MM.1S (cell line): ENCODE data around the gene C17orf67.

Experiments used
- DNase-seq: peaks from one replicate; pipeline ENCODE4 v3.0.0-alpha.2; 2015
- H2AFZ ChIP-seq: fragments of 300-600 bp; sonication (generic); 2 replicates; pipeline ENCODE4 v1.6.0; 2016; ENCODE audit warnings: antibody characterized with exemption, low read length
- H3F3A ChIP-seq: fragments of 300-600 bp; sonication (generic); 2 replicates; pipeline ENCODE4 v1.6.1; 2016; ENCODE audit warnings: mild to moderate bottlenecking, antibody characterized with exemption, low read length, moderate library complexity, mixed read lengths; ENCODE audit not compliant: insufficient read depth
- H3K27ac ChIP-seq: fragments of 300-600 bp; sonication (generic); 2 replicates; pipeline ENCODE4 v1.5.1; 2016; ENCODE audit warnings: mild to moderate bottlenecking, low read length
- H3K27me3 ChIP-seq: fragments of 300-600 bp; sonication (generic); replicated peaks from 2 replicates; pipeline ENCODE4 v1.6.0; 2016; ENCODE audit warnings: low read length; ENCODE audit not compliant: insufficient read depth
- H3K36me3 ChIP-seq: fragments of 300-600 bp; sonication (generic); replicated peaks from 2 replicates; pipeline ENCODE4 v1.6.1; 2016; ENCODE audit warnings: mild to moderate bottlenecking, low read length, mixed read lengths; ENCODE audit not compliant: insufficient read depth
- H3K4me1 ChIP-seq: fragments of 300-600 bp; sonication (generic); 2 replicates; pipeline ENCODE4 v1.6.1; 2016; ENCODE audit warnings: low read length, mixed read lengths
- H3K4me2 ChIP-seq: fragments of 300-600 bp; sonication (generic); 2 replicates; pipeline ENCODE4 v1.6.0; 2016; ENCODE audit warnings: low read depth, low read length
- H3K4me3 ChIP-seq: fragments of 300-600 bp; sonication (generic); 2 replicates; pipeline ENCODE4 v1.5.1; 2016; ENCODE audit warnings: low read length, mixed read lengths
- H3K79me2 ChIP-seq: fragments of 300-600 bp; sonication (generic); 2 replicates; pipeline ENCODE4 v1.6.1; 2016; ENCODE audit warnings: mixed run types, low read length, mixed read lengths
- H3K9ac ChIP-seq: fragments of 300-600 bp; sonication (generic); 2 replicates; pipeline ENCODE4 v1.6.1; 2016; ENCODE audit warnings: low read length, mixed read lengths
- H3K9me2 ChIP-seq: fragments of 300-600 bp; sonication (generic); replicated peaks from 2 replicates; pipeline ENCODE4 v1.6.1; 2016; ENCODE audit warnings: mild to moderate bottlenecking, low read length, mixed read lengths; ENCODE audit not compliant: insufficient read depth
- H3K9me3 ChIP-seq: fragments of 300-600 bp; sonication (generic); replicated peaks from 2 replicates; pipeline ENCODE4 v1.6.1; 2016; ENCODE audit warnings: mild to moderate bottlenecking, low read length, mixed read lengths; ENCODE audit not compliant: insufficient read depth
- H4K20me1 ChIP-seq: fragments of 300-600 bp; sonication (generic); 2 replicates; pipeline ENCODE4 v1.6.1; 2016; ENCODE audit warnings: mild to moderate bottlenecking, low read length, moderate library complexity, mixed read lengths; ENCODE audit not compliant: insufficient read depth
- EZH2 ChIP-seq: fragments of 300-600 bp; sonication (generic); optimal IDR thresholded peaks from 2 replicates; pipeline ENCODE3; 2017; ENCODE audit warnings: low read depth, mild to moderate bottlenecking, antibody characterized with exemption, low read length, mixed read lengths
- EZH2phosphoT487 ChIP-seq: fragments of 300-600 bp; sonication (generic); IDR thresholded peaks from 2 replicates; pipeline ENCODE4 v1.6.1; 2018; ENCODE audit warnings: antibody characterized with exemption, low read length
- TF ChIP-seq, protein P1 (sequence below): fragments of 300-600 bp; sonication (generic); IDR thresholded peaks from 2 replicates; pipeline ENCODE4 v1.5.1; 2016; ENCODE audit warnings: antibody characterized with exemption, low read length, mixed read lengths

The C17orf67 gene

GRCh38 chr17:56751145-56751738 lies 82.5 kb downstream of the C17orf67 start:
- H3K9me3 ChIP-seq, result no peaks in the 10 kb centered on the region
- H3K4me3 ChIP-seq, result no peak overlapping the region
- H3K9me2 ChIP-seq, result no peaks in the 10 kb centered on the region
- no peak overlapping the region for H3K4me2 ChIP-seq
- no peak overlapping the region for H2AFZ ChIP-seq
- H3K36me3 ChIP-seq, result no peaks in the 10 kb centered on the region
- H4K20me1 ChIP-seq, result no peaks in the 10 kb centered on the region
- TF ChIP-seq EZH2 (no peak), EZH2phosphoT487 (no peak)
- TF ChIP-seq, protein P1, sequence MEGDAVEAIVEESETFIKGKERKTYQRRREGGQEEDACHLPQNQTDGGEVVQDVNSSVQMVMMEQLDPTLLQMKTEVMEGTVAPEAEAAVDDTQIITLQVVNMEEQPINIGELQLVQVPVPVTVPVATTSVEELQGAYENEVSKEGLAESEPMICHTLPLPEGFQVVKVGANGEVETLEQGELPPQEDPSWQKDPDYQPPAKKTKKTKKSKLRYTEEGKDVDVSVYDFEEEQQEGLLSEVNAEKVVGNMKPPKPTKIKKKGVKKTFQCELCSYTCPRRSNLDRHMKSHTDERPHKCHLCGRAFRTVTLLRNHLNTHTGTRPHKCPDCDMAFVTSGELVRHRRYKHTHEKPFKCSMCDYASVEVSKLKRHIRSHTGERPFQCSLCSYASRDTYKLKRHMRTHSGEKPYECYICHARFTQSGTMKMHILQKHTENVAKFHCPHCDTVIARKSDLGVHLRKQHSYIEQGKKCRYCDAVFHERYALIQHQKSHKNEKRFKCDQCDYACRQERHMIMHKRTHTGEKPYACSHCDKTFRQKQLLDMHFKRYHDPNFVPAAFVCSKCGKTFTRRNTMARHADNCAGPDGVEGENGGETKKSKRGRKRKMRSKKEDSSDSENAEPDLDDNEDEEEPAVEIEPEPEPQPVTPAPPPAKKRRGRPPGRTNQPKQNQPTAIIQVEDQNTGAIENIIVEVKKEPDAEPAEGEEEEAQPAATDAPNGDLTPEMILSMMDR, result no peak
- 0 out of 2 replicates have a peak, but pooled peaks cover 7% of the 10 kb centered on the region for H3K4me1 ChIP-seq
- H3F3A ChIP-seq, result no peaks in the 10 kb centered on the region
- no peak overlapping the region for H3K27ac ChIP-seq
- H3K79me2 ChIP-seq, result no peaks in the 10 kb centered on the region
- DNase-seq, result no peak
- no peak overlapping the region for H3K9ac ChIP-seq
- H3K27me3 ChIP-seq, result no peaks in the 10 kb centered on the region

GRCh38 chr17:56744721-56745120 lies 89.0 kb downstream of the C17orf67 start:
- Histone ChIP-seq H3K9me2 (no peaks in the 10 kb centered on the region), H3K27ac (no peak overlapping the region), H3K79me2 (no peaks in the 10 kb centered on the region), H3K36me3 (no peaks in the 10 kb centered on the region), H2AFZ (no peak overlapping the region), H3F3A (no peaks in the 10 kb centered on the region), H3K4me3 (no peak overlapping the region), H3K4me2 (no peak overlapping the region), H3K27me3 (no peaks in the 10 kb centered on the region), H3K9ac (no peak overlapping the region), H3K9me3 (no peaks in the 10 kb centered on the region), H4K20me1 (no peaks in the 10 kb centered on the region), H3K4me1 (no peaks in the 10 kb centered on the region)
- DNase-seq, result no peak
- TF ChIP-seq EZH2, result no peak
- TF ChIP-seq EZH2phosphoT487, result no peak
- TF ChIP-seq, protein P1, result no peak

- H3K27ac ChIP-seq, result no peak overlapping the region
- TF ChIP-seq EZH2phosphoT487 (no peak), EZH2 (no peak)
- TF ChIP-seq, protein P1, result no peak
- H3K9me2 ChIP-seq, result no peaks in the 10 kb centered on the region
- H3F3A ChIP-seq, result no peaks in the 10 kb centered on the region
- H3K4me1 ChIP-seq, result no peaks in the 10 kb centered on the region
- H4K20me1 ChIP-seq, result no peaks in the 10 kb centered on the region
- no peaks in the 10 kb centered on the region for H3K9me3 ChIP-seq
- DNase-seq, result no peak
- H3K27me3 ChIP-seq, result no peaks in the 10 kb centered on the region
- no peak overlapping the region for H2AFZ ChIP-seq
- no peak overlapping the region for H3K9ac ChIP-seq
- H3K79me2 ChIP-seq, result no peaks in the 10 kb centered on the region
- H3K36me3 ChIP-seq, result no peaks in the 10 kb centered on the region
- H3K4me3 ChIP-seq, result no peak overlapping the region
- H3K4me2 ChIP-seq, result no peak overlapping the region
Measured at GRCh38 chr17:56742601-56743000, 91.1 kb downstream of the C17orf67 start.
